H9 (cell line): ENCODE results near the gene NID1. TPM values are rescaled to one million over a fixed set of nuclear protein-coding genes. Genes with fewer than 3 reads are reported as not detected.

ENCODE experiments used
- DNase-seq: peaks from one replicate; pipeline ENCODE4 v3.0.0-alpha.2; 2017
- H2AFZ ChIP-seq: one replicate; pipeline ENCODE4 v1.6.1; 2013; ENCODE audit warnings: mild to moderate bottlenecking, low read length, control low read depth, moderate library complexity
- H2AK5ac ChIP-seq: 2 replicates; pipeline ENCODE4 v1.6.1; 2013; ENCODE audit warnings: low read length, control low read depth, mixed read lengths; ENCODE audit not compliant: insufficient read length
- H2BK120ac ChIP-seq: one replicate; pipeline ENCODE4 v1.6.1; 2013; ENCODE audit warnings: low read depth, mild to moderate bottlenecking, low read length, control low read depth, inconsistent platforms; ENCODE audit not compliant: poor library complexity, severe bottlenecking
- H2BK12ac ChIP-seq: 2 replicates; pipeline ENCODE4 v1.6.1; 2013; ENCODE audit warnings: low read length, control low read depth, mixed read lengths, low read depth; ENCODE audit not compliant: insufficient read length
- H2BK15ac ChIP-seq: 2 replicates; pipeline ENCODE4 v1.6.1; 2013; ENCODE audit warnings: low read depth, low read length, control low read depth
- H2BK20ac ChIP-seq: one replicate; pipeline ENCODE4 v1.6.1; 2013; ENCODE audit warnings: low read depth, mild to moderate bottlenecking, low read length, control low read depth, inconsistent platforms; ENCODE audit not compliant: poor library complexity, severe bottlenecking
- H2BK5ac ChIP-seq: 2 replicates; pipeline ENCODE4 v1.6.1; 2013; ENCODE audit warnings: low read length, control low read depth, mixed read lengths; ENCODE audit not compliant: insufficient read length
- H3K14ac ChIP-seq: 2 replicates; pipeline ENCODE4 v1.6.1; 2013; ENCODE audit warnings: low read length, control low read depth; ENCODE audit not compliant: insufficient read depth
- H3K18ac ChIP-seq: 2 replicates; pipeline ENCODE4 v1.6.1; 2013; ENCODE audit warnings: low read depth, mild to moderate bottlenecking, mixed read lengths, low read length, control low read depth; ENCODE audit not compliant: insufficient read length
- H3K23ac ChIP-seq: 2 replicates; pipeline ENCODE4 v1.6.1; 2013; ENCODE audit warnings: low read length, control low read depth, mixed read lengths, low read depth; ENCODE audit not compliant: insufficient read length
- H3K23me2 ChIP-seq: 2 replicates; pipeline ENCODE4 v1.6.1; 2013; ENCODE audit warnings: low read depth, mild to moderate bottlenecking, mixed read lengths, low read length, control low read depth; ENCODE audit not compliant: insufficient read length, poor library complexity, severe bottlenecking
- H3K27ac ChIP-seq: 2 replicates; pipeline ENCODE4 v1.5.1; 2013; ENCODE audit warnings: low read length, control low read depth, mixed read lengths, low read depth; ENCODE audit not compliant: insufficient read length
- H3K27me3 ChIP-seq: 2 replicates; pipeline ENCODE4 v1.6.1; 2013; ENCODE audit warnings: low read length, control low read depth, inconsistent platforms; ENCODE audit not compliant: insufficient read depth
- H3K4ac ChIP-seq: 2 replicates; pipeline ENCODE4 v1.6.1; 2013; ENCODE audit warnings: low read depth, mild to moderate bottlenecking, control low read depth, inconsistent platforms, low read length, moderate library complexity
- H3K4me1 ChIP-seq: 2 replicates; pipeline ENCODE4 v1.6.1; 2013; ENCODE audit warnings: low read length, control low read depth, inconsistent platforms; ENCODE audit not compliant: insufficient read depth
- H3K4me2 ChIP-seq: 2 replicates; pipeline ENCODE4 v1.6.1; 2013; ENCODE audit warnings: low read length, control low read depth, mixed read lengths; ENCODE audit not compliant: insufficient read length, insufficient read depth
- H3K56ac ChIP-seq: 2 replicates; pipeline ENCODE4 v1.6.1; 2013; ENCODE audit warnings: low read depth, mild to moderate bottlenecking, mixed read lengths, low read length, control low read depth; ENCODE audit not compliant: insufficient read length
- H3K79me1 ChIP-seq: 2 replicates; pipeline ENCODE4 v1.6.1; 2013; ENCODE audit warnings: low read depth, mild to moderate bottlenecking, moderate library complexity, low read length, control low read depth, inconsistent platforms; ENCODE audit not compliant: insufficient read depth, poor library complexity, severe bottlenecking
- H3K79me2 ChIP-seq: 2 replicates; pipeline ENCODE4 v1.6.1; 2013; ENCODE audit warnings: low read length, control low read depth, inconsistent platforms; ENCODE audit not compliant: insufficient read depth
- H3K9ac ChIP-seq: 2 replicates; pipeline ENCODE4 v1.6.1; 2013; ENCODE audit warnings: low read length, control low read depth, mixed read lengths; ENCODE audit not compliant: insufficient read length; ENCODE audit errors: extremely low read depth
- H3K9me3 ChIP-seq: one replicate; pipeline ENCODE4 v1.6.1; 2013; ENCODE audit warnings: low read depth, low read length, inconsistent platforms; ENCODE audit not compliant: control insufficient read depth
- H3T11ph ChIP-seq: one replicate; pipeline ENCODE4 v1.6.1; 2013; ENCODE audit warnings: mild to moderate bottlenecking, low read length, control low read depth, inconsistent platforms
- H4K20me1 ChIP-seq: one replicate; pipeline ENCODE4 v1.6.1; 2013; ENCODE audit not compliant: control insufficient read depth, insufficient read length, insufficient read depth
- H4K5ac ChIP-seq: 2 replicates; pipeline ENCODE4 v1.6.1; 2013; ENCODE audit warnings: low read depth, mild to moderate bottlenecking, mixed read lengths, low read length, control low read depth; ENCODE audit not compliant: insufficient read length
- H4K8ac ChIP-seq: replicated peaks from 2 replicates; pipeline ENCODE4 v1.6.1; 2013; ENCODE audit warnings: low read length, control low read depth, mixed read lengths, low read depth; ENCODE audit not compliant: insufficient read length
- H4K91ac ChIP-seq: 2 replicates; pipeline ENCODE4 v1.6.1; 2013; ENCODE audit warnings: low read depth, mild to moderate bottlenecking, moderate library complexity, mixed read lengths, low read length, control low read depth; ENCODE audit not compliant: insufficient read length
- H3K27ac Mint-ChIP-seq, 3 experiments: 2 replicates in 2 of 3; 3 replicates in 1 of 3; pipeline ENCODE4 v1.8.0; 2020 to 2021; ENCODE audit warnings: mixed read lengths in 3 of 3, mild to moderate bottlenecking in 1 of 3, moderate library complexity in 1 of 3
- H3K27me3 Mint-ChIP-seq: 2 replicates; pipeline ENCODE4 v1.8.0; 2021; ENCODE audit warnings: low read depth, mild to moderate bottlenecking, moderate library complexity, mixed read lengths
- H3K36me3 Mint-ChIP-seq, 3 experiments: 2 replicates in 2 of 3; 3 replicates in 1 of 3; pipeline ENCODE4 v1.8.0; 2020 to 2021; ENCODE audit warnings: low read depth in 3 of 3, mixed read lengths in 3 of 3; ENCODE audit not compliant: insufficient read depth in 1 of 3
- H3K4me1 Mint-ChIP-seq, 2 experiments: 2 replicates each; pipeline ENCODE4 v1.8.0; 2020; ENCODE audit warnings: mixed read lengths in 2 of 2
- H3K4me3 Mint-ChIP-seq, 2 experiments: 2 replicates in 1 of 2; 3 replicates in 1 of 2; pipeline ENCODE4 v1.8.0; 2020 to 2021; ENCODE audit warnings: mild to moderate bottlenecking in 2 of 2, mixed read lengths in 2 of 2, moderate library complexity in 1 of 2
- H3K9me3 Mint-ChIP-seq, 2 experiments: 2 replicates in 1 of 2; 3 replicates in 1 of 2; pipeline ENCODE4 v1.8.0; 2020; ENCODE audit warnings: mild to moderate bottlenecking in 2 of 2, mixed read lengths in 2 of 2, moderate library complexity in 1 of 2
- CTCF ChIP-seq: fragments of 200-600 bp; sonication (generic); conservative IDR thresholded peaks from 3 replicates; pipeline ENCODE4 v1.8.0; 2021; ENCODE audit warnings: antibody characterized with exemption, mild to moderate bottlenecking
- WGBS: extraction: QIAGEN DNeasy Blood & Tissue Kit; methylation state at CpG from one replicate; pipeline ENCODE4 v1.1.7; 2013; ENCODE audit warnings: missing lambda C conversion rate, low lambda C conversion rate, mixed read lengths; ENCODE audit not compliant: insufficient read length; ENCODE audit errors: extremely low coverage; 5-methylcytosine and 5-hydroxymethylcytosine counted together
- total RNA-seq: library from RNA; stranded (reverse); gene quantifications from 2 replicates; pipeline ENCODE4 v1.2.1, GENCODE V29; 2021

Gene NID1
- total RNA-seq, 1 experiment from 2014 or later = 28.5 TPM

- H3T11ph ChIP-seq = no peak overlapping the region
- no peak overlapping the region for H3K9ac ChIP-seq
- Mint-ChIP-seq H3K27ac (peak overlapping the region in 2 of 3 experiments; percentile 56 to 86; a peak in 3 of 7 replicates), H3K4me3 (no peak overlapping the region), H3K36me3 (peaks cover 0 to 5% (median 0%) of the 10 kb centered on the region in 3 experiments; a peak in 2 of 7 replicates), H3K27me3 (no peaks in the 10 kb centered on the region), H3K9me3 (no peaks in the 10 kb centered on the region), H3K4me1 (peaks cover 26 to 28% of the 10 kb centered on the region in 2 experiments)
- H3K4me1 ChIP-seq = no peaks in the 10 kb centered on the region; the same call in 1 of the 2 replicates
- no peaks in the 10 kb centered on the region for H3K79me2 ChIP-seq
- H4K8ac ChIP-seq = no peak overlapping the region
- no peak overlapping the region for H3K23ac ChIP-seq
- no peak overlapping the region for H2BK15ac ChIP-seq
- no CpG with 5 or more reads among the region's 7 CpGs for WGBS
- H2BK20ac ChIP-seq = no peak overlapping the region
- H4K5ac ChIP-seq = no peak overlapping the region
- no peak overlapping the region for H3K56ac ChIP-seq
- no peak overlapping the region for H3K4me2 ChIP-seq
- no peak overlapping the region for H3K14ac ChIP-seq
- no peak overlapping the region for H2BK12ac ChIP-seq
- no peaks in the 10 kb centered on the region for H3K79me1 ChIP-seq
- H4K91ac ChIP-seq = no peak overlapping the region
- no peaks in the 10 kb centered on the region for H4K20me1 ChIP-seq
- H2BK120ac ChIP-seq = no peak overlapping the region
- no peak overlapping the region for H2AFZ ChIP-seq
- H3K9me3 ChIP-seq = no peaks in the 10 kb centered on the region
- H3K27ac ChIP-seq = no peak overlapping the region
- H2AK5ac ChIP-seq = no peak overlapping the region
- no peaks in the 10 kb centered on the region for H3K23me2 ChIP-seq
- H3K18ac ChIP-seq = no peak overlapping the region
- TF ChIP-seq CTCF = no peak
- no peak overlapping the region for H3K4ac ChIP-seq
- H2BK5ac ChIP-seq = no peak overlapping the region
- no peaks in the 10 kb centered on the region for H3K27me3 ChIP-seq
- DNase-seq = no peak
Measured at GRCh38 chr1:236002025-236002390, 62.9 kb downstream of the NID1 start.
